SK-N-SH (cell line): ENCODE results near the gene CPNE7.

Experiments used
- CTCF ChIP-seq: fragments of 200-600 bp; sonication (generic); IDR thresholded peaks from 2 replicates; pipeline ENCODE4 v1.6.1; 2017; ENCODE audit warnings: antibody characterized with exemption, mild to moderate bottlenecking, moderate library complexity
- EZH2phosphoT487 ChIP-seq: fragments of 200-600 bp; sonication (generic); IDR thresholded peaks from 2 replicates; pipeline ENCODE4 v1.6.1; 2017; ENCODE audit warnings: low read depth, mixed run types, mild to moderate bottlenecking, antibody characterized with exemption, moderate library complexity, borderline replicate concordance
- FOXM1 ChIP-seq: IDR thresholded peaks from 2 replicates; pipeline ENCODE4 v1.4.0; 2012; ENCODE audit warnings: low read depth, mild to moderate bottlenecking
- MAX ChIP-seq: IDR thresholded peaks from 2 replicates; pipeline ENCODE4 v1.4.0; 2012; ENCODE audit warnings: low read depth
- PBX3 ChIP-seq: IDR thresholded peaks from 2 replicates; pipeline ENCODE4; 2012
- POLR2AphosphoS5 ChIP-seq: IDR thresholded peaks from 2 replicates; pipeline ENCODE4 v1.6.1; 2012; ENCODE audit warnings: low read depth, low read length
- RAD21 ChIP-seq: IDR thresholded peaks from 2 replicates; pipeline ENCODE4 v1.6.1; 2012; ENCODE audit warnings: mild to moderate bottlenecking, low read length
- RCOR1 ChIP-seq: fragments of 150-350 bp; IDR thresholded peaks from 2 replicates; pipeline ENCODE4 v1.6.1; 2017; ENCODE audit warnings: antibody characterized with exemption, low read length
- REST ChIP-seq: IDR thresholded peaks from 2 replicates; pipeline ENCODE4 v1.6.1; 2012; ENCODE audit warnings: mild to moderate bottlenecking, low read depth, low read length, moderate library complexity
- RXRA ChIP-seq: IDR thresholded peaks from 2 replicates; pipeline ENCODE4 v1.4.0; 2012; ENCODE audit warnings: low read depth, mild to moderate bottlenecking, borderline replicate concordance
- USF2 ChIP-seq: fragments of 150-350 bp; IDR thresholded peaks from 2 replicates; pipeline ENCODE4 v1.6.1; 2017; ENCODE audit warnings: antibody characterized with exemption, low read length, low read depth, borderline replicate concordance
- YY1 ChIP-seq: IDR thresholded peaks from 2 replicates; pipeline ENCODE4 v1.4.0; 2012; ENCODE audit warnings: low read depth, mild to moderate bottlenecking

GRCh38 chr16:89593841-89594240 lies 18.3 kb downstream of the CPNE7 start:
- TF ChIP-seq CTCF = no peak
- no peak for TF ChIP-seq REST
- no peak for TF ChIP-seq PBX3
- no peak for TF ChIP-seq YY1
- no peak for TF ChIP-seq EZH2phosphoT487
- TF ChIP-seq RCOR1 = no peak
- no peak for TF ChIP-seq POLR2AphosphoS5
- TF ChIP-seq FOXM1 = no peak
- no peak for TF ChIP-seq RAD21
- TF ChIP-seq RXRA = no peak
- no peak for TF ChIP-seq MAX
- TF ChIP-seq USF2 = no peak
